ENCODE data around the gene ADSL. TPM values are rescaled to one million over a fixed set of nuclear protein-coding genes. Genes with fewer than 3 reads are reported as not detected.

ADSL gene
- polyA plus RNA-seq, 1 experiment, result 115 TPM

DNA sequence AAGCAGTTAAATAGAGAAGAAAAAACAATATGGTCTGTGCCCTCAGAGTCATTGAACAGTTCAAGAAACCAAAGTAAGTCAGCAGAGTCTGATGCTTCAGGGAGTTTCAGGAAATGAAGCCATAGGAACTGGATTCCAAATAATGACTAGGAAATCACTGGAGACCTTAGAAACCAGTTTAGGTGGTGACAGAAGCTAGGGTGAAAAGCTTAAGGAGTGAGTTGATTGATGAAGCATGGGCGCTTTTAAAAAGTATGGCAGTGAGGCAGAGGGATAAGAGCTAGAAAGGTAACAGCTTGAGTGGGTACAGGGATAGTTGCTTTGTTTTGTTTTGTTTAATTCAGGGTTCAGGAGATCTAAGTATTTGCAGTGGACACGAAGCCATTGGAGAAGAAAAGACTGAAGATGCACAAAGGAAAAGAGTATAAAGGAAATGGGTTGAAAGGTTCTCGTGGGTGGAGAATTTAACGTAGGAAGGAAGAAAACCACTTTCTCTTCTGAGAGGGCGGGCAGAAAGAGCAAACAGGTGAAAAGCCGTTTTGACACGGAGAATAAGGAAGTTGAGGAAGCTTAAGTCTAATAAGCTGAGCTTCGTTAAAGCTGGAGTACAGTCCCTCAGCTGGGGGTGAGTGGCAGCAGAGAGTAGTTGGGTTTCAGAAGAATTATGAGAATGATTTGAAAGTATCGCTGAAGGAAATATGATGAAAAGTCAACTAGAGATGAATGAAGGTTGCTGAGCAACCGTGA, 38.9 kb downstream of the ADSL start:
- CTCF ChIA-PET, result interaction anchor here (0.6 to 2.7 kb wide), 4 partner anchors 8 to 1382 kb away, joined by 3 to 8 read pairs (median 4); no protein-coding TSS in a partner anchor

GRCh38 chr22:40387746-40388145, 41.4 kb downstream of the ADSL start:
- ChIA-PET CTCF (no interaction called here), POLR2A (no interaction called here)
- TF ChIP-seq, protein P1, sequence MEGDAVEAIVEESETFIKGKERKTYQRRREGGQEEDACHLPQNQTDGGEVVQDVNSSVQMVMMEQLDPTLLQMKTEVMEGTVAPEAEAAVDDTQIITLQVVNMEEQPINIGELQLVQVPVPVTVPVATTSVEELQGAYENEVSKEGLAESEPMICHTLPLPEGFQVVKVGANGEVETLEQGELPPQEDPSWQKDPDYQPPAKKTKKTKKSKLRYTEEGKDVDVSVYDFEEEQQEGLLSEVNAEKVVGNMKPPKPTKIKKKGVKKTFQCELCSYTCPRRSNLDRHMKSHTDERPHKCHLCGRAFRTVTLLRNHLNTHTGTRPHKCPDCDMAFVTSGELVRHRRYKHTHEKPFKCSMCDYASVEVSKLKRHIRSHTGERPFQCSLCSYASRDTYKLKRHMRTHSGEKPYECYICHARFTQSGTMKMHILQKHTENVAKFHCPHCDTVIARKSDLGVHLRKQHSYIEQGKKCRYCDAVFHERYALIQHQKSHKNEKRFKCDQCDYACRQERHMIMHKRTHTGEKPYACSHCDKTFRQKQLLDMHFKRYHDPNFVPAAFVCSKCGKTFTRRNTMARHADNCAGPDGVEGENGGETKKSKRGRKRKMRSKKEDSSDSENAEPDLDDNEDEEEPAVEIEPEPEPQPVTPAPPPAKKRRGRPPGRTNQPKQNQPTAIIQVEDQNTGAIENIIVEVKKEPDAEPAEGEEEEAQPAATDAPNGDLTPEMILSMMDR (IDR thresholded peaks at IDR 0.05; ENCODE audit: insufficient read depth, low read depth, low read length), result no peak
- no peak overlapping the region for H3K4me3 ChIP-seq (ENCODE audit: low read depth, low read length)
- no peaks in the 10 kb centered on the region for H3K27me3 ChIP-seq (ENCODE audit: control insufficient read depth, insufficient read depth, low read length)
- H3K36me3 ChIP-seq (ENCODE audit: control insufficient read depth, insufficient read depth, low read length), result 0 out of 2 replicates have a peak, but pooled peaks cover 1% of the 10 kb centered on the region
- no peak for DNase-seq (ENCODE audit: low read depth)

More for the DNA sequence above, 38.9 kb downstream of the ADSL start:
- H3K36me3 ChIP-seq (ENCODE audit: control insufficient read depth, insufficient read depth, low read length), result no peaks in the 10 kb centered on the region
- H3K27me3 ChIP-seq (ENCODE audit: control insufficient read depth, insufficient read depth, low read length), result no peaks in the 10 kb centered on the region
- TF ChIP-seq, protein P1 (IDR thresholded peaks at IDR 0.05; ENCODE audit: insufficient read depth, low read depth, low read length), result no peak
- no peak for DNase-seq (ENCODE audit: low read depth)
- H3K4me3 ChIP-seq (ENCODE audit: low read depth, low read length), result no peak overlapping the region
- POLR2A ChIA-PET, result no interaction called here

DNA sequence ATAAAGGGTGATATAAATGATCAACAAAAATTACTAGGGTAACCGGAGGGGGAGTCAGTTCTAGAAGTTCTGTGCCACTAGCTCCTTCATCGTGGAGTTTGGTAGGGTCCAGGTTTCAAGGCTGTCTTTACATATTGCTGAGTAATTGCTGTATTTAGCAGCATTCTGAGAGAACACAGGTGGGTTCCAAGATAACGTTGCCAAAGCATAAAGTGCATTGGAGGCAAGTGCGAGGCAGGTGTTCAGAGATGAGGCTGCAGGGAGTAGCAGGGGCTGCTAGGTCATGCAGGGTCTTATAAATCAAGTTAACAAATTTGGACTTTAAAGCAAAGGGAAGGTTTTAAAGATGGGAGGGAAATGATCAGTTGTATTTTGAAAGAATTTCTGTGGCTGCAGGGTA, 41.9 kb downstream of the ADSL start:
- Histone ChIP-seq H3K4me3 (ENCODE audit: low read depth, low read length) (no peak overlapping the region), H3K36me3 (ENCODE audit: control insufficient read depth, insufficient read depth, low read length) (0 out of 2 replicates have a peak, but pooled peaks cover 1% of the 10 kb centered on the region), H3K27me3 (ENCODE audit: control insufficient read depth, insufficient read depth, low read length) (no peaks in the 10 kb centered on the region)
- no peak for DNase-seq (ENCODE audit: low read depth)
- POLR2A ChIA-PET, result no interaction called here
- TF ChIP-seq, protein P1 (IDR thresholded peaks at IDR 0.05; ENCODE audit: insufficient read depth, low read depth, low read length), result no peak
- CTCF ChIA-PET, result no interaction called here

DNA sequence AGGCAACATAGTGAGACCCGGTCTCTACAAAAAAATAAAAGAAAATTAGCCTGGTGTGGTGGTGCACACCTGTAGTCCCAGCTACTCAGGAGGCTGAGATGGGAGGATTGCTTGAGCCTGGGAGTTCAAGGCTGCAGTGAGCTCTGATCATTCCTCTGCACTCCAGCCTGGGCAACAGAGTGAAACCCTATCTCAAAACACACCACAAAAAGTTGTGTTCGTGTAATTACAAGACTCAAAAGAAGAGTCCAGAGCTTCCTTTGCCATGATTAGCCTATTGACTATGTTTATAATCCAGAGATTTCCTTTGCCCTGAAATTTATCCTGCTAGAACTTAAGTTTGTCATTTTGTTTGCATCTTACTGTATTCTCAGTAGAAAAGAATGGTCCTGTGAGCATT, 45.1 kb downstream of the ADSL start:
- CTCF ChIA-PET, result interaction anchor here (1.4 kb wide), 1 partner anchor 12 kb away, joined by 3 read pairs; no protein-coding TSS in a partner anchor
- TF ChIP-seq, protein P1 (IDR thresholded peaks at IDR 0.05; ENCODE audit: insufficient read depth, low read depth, low read length), result no peak
- DNase-seq (ENCODE audit: low read depth), result no peak
- Histone ChIP-seq H3K4me3 (ENCODE audit: low read depth, low read length) (no peak overlapping the region), H3K36me3 (ENCODE audit: control insufficient read depth, insufficient read depth, low read length) (0 out of 2 replicates have a peak, but pooled peaks cover 1% of the 10 kb centered on the region), H3K27me3 (ENCODE audit: control insufficient read depth, insufficient read depth, low read length) (no peaks in the 10 kb centered on the region)
- POLR2A ChIA-PET, result no interaction called here

- no peak overlapping the region for H3K4me3 ChIP-seq (ENCODE audit: low read depth, low read length)
- CTCF ChIA-PET, result interaction anchor here (2.1 kb wide), 1 partner anchor 9 kb away, joined by 8 read pairs; no protein-coding TSS in a partner anchor
- H3K36me3 ChIP-seq (ENCODE audit: control insufficient read depth, insufficient read depth, low read length), result 0 out of 2 replicates have a peak, but pooled peaks cover 1% of the 10 kb centered on the region
- TF ChIP-seq, protein P1 (IDR thresholded peaks at IDR 0.05; ENCODE audit: insufficient read depth, low read depth, low read length), result no peak
- POLR2A ChIA-PET, result interaction anchor here (0.6 kb wide), 1 partner anchor 9 kb away, joined by 6 read pairs; no protein-coding TSS in a partner anchor
- no peak for DNase-seq (ENCODE audit: low read depth)
- no peaks in the 10 kb centered on the region for H3K27me3 ChIP-seq (ENCODE audit: control insufficient read depth, insufficient read depth, low read length)
These were observed 46.3 kb downstream of the ADSL start for GRCh38 chr22:40392618-40393017.

Measured in BJ (cell line).